GM10266 (cell line): Measurements from ENCODE around the gene FAM135A.
A peak's percentile ranks its signal among the peaks of the same experiment; 100 is the strongest.

Source experiments
- DNase-seq: peaks from one replicate; pipeline ENCODE4 v3.0.0; 2012; ENCODE audit errors: extremely low spot score
- CTCF ChIP-seq: IDR thresholded peaks from 2 replicates; pipeline ENCODE4 v1.5.1; 2012; ENCODE audit warnings: mild to moderate bottlenecking, low read depth; ENCODE audit not compliant: control insufficient read depth, insufficient read depth; ENCODE audit errors: missing control alignments

The FAM135A gene

GRCh38 chr6:70375882-70376281, 37.4 kb upstream of the FAM135A start:
- no peak for TF ChIP-seq CTCF
- DNase-seq = no peak

GRCh38 chr6:70376628-70377027, 36.7 kb upstream of the FAM135A start:
- no peak for DNase-seq
- TF ChIP-seq CTCF = no peak

GRCh38 chr6:70377372-70377771, 35.9 kb upstream of the FAM135A start:
- TF ChIP-seq CTCF = no peak
- DNase-seq = no peak

DNA sequence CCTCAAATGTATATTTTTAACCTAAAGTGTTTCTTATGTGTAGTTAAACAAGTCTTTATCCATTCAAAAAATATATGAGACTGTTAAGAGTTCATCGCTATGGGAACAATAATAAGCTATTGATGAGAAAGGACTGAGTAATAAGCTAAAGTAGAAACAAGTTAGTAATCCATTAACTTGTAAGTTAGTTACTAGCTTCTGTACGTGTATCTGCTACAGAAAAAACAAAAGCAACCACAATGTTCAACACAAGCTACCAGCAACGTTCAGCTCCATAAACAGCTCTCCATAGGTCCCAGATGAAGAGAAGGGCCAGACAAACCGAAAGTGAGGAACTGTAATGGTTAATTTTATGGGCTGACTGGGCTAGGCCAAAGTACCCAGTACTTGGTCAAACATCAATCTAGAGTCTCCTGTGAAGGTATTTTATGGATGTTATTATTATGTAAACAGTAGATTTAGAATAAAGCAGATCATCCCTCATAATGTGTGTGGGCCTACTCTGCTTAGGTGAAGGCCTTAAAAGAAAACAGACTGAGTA, 33.8 kb upstream of the FAM135A start:
- no peak for DNase-seq
- no peak for TF ChIP-seq CTCF

DNA sequence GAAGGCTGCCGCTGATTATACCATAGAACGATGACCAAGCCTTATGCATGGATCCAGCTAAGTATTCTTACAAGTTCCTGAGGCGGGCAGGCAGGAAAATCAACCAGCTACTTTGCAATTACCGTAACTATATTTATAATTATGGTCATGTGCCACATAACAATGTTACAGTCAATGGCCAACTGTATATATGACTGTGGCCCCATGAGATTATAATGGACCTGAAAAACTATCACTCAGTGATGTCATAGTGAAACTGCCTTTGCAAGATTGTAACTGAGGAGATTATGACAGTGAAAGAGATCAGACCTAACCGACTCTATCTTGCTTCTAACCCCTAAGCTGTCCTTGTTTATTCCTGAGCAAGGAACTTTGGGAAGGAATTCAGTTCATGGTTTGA, 33.1 kb upstream of the FAM135A start:
- no peak for TF ChIP-seq CTCF
- peak; percentile 9 for DNase-seq

- no peak for DNase-seq
- TF ChIP-seq CTCF = no peak
Observed at GRCh38 chr6:70380771-70381416, 32.4 kb upstream of the FAM135A start.

DNA sequence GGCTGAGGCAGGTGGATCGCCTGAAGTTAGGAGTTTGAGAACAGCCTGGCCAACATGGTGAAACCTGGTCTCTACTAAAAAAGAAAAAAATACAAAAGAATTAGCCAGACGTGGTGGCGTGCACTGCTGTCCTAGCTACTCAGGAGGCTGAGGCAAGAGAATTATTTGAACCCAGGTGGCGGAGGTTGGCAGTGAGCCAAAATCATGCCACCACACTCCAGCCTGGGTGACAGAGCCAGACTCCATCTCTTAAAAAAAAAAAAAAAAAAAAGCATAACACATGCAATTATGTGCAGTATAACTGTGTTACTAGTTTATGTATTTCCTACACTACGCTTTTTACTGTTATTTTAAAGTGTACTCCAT, 31.9 kb upstream of the FAM135A start:
- TF ChIP-seq CTCF = no peak
- no peak for DNase-seq
